HG03565 (cell line): ENCODE results near the gene UBASH3B.
A peak's percentile ranks its signal among the peaks of the same experiment; 100 is the strongest.
"Not testable (repeated sequence)": the region's sequence is repeated elsewhere in the genome, so short reads cannot be mapped to it uniquely, and the experiment has no call there.

ENCODE experiments used
- ATAC-seq: cut with Tn5 transposase; IDR thresholded peaks from one replicate; pipeline ENCODE4 v1.9.1; 2021; ENCODE audit warnings: mild to moderate bottlenecking, moderate library complexity; ENCODE audit not compliant: unreplicated experiment

UBASH3B gene

GRCh38 chr11:122655527-122656072 is at the start of gene UBASH3B:
Gene UBASH3B (plus strand): TSS chr11:122655722. CDS start chr11:122656050, 328 bp downstream.
- ATAC-seq: peak; percentile 79

GRCh38 chr11:122607162-122607561 is 48.4 kb upstream of the UBASH3B start:
- not testable (repeated sequence) for ATAC-seq

GRCh38 chr11:122612123-122612824 is 43.2 kb upstream of the UBASH3B start:
- ATAC-seq: no peak

GRCh38 chr11:122616718-122617117 is 38.8 kb upstream of the UBASH3B start:
- no peak for ATAC-seq

DNA sequence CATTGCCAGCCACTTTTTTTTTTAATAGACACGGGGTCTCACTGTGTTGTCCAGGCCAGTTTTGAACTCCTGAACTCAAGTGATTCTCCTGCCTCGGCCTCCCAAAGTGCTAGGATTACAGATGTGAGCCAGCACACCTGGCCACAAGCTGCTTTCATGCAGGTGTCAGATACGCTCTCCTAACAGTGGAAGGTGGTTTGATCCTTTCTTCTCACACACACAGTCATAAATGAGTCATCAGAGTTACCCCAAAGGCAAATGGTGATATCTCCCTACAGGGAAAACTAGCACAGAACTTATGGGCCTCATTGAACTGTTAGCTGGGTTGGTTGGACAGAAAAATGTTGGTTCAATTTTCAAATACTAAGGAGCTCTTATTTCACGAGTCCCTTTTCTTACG is 38.2 kb upstream of the UBASH3B start:
- no peak for ATAC-seq

- ATAC-seq: no peak
Measured at GRCh38 chr11:122617926-122618325, 37.6 kb upstream of the UBASH3B start.

GRCh38 chr11:122618927-122619326 is 36.6 kb upstream of the UBASH3B start:
- no peak for ATAC-seq

DNA sequence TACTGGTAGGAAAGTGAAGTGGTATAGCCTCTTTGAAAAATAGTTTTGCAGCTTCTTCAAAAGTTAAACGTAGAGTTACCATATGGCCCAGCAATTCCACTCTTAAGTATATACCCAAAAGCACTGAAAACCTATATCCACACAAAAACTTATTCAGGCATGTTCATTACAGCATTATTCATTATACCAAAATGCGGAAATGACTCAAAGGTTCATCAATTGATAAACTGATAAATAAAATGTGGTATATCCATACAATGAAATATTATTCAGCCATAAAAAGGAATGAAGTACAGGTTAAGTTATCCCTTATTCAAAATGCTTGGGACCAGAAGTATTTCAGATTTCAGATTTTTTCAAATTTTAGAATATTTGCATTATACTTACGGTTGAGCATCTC is 35.8 kb upstream of the UBASH3B start:
- no peak for ATAC-seq

- not testable (repeated sequence) for ATAC-seq
Measured at GRCh38 chr11:122625501-122625900, 30.0 kb upstream of the UBASH3B start.

DNA sequence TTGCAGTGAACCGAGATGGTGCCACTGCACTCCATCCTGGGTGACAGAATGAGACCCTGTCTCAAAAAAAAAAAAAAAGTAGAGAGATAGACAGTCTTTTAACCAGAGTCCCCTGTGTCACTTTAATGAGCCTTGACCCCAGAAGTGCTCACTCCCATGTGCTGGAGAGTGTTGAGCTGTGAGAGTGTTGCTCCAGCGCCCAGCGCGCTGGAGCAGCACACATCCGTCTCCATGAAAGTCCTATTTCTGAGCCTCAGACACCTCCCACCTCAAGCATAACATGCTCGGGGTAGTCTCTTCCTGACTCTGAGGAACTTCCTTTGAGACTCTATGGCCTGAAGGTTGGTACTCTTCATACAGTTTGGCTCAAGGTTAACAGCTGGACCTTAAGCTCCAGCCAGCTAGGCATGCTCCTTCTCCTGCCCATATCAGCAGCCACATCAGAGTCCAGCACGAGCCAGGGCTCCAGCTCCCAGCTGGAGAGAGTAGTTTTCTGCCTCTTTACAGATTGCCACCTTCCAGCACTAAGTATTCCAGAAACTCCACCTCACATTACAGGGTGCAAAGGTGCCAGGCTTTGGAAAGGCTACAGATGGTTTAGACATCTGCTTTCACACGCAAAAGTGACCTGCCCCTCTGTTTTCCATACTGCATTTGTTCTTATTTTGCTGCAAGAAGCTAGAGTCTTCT is 29.4 kb upstream of the UBASH3B start:
- no peak for ATAC-seq

DNA sequence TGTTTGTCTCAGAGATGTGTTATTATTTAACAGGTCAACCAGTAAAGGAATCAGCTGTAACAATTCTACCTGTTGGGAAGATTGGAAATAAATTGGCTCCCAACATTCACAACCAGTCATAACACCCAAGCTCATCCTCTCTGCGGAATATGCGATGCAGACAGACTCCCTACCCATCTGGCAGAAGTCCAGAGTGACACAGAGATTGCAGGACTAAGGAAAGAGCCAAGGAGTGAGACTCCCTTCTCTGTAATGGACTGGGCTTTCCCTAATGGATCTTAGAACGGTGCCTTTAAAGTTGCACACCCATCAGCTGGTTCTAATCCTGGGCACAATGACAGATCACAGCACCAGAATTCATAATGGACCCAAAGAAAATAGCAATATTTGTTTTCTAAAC is 27.8 kb upstream of the UBASH3B start:
- ATAC-seq: no peak

- ATAC-seq: no peak
Measured at GRCh38 chr11:122628810-122629555, 26.5 kb upstream of the UBASH3B start.

- ATAC-seq: no peak
Measured at GRCh38 chr11:122632181-122632824, 23.2 kb upstream of the UBASH3B start.

GRCh38 chr11:122633219-122633829 is 22.2 kb upstream of the UBASH3B start:
- ATAC-seq: peak; percentile 57

DNA sequence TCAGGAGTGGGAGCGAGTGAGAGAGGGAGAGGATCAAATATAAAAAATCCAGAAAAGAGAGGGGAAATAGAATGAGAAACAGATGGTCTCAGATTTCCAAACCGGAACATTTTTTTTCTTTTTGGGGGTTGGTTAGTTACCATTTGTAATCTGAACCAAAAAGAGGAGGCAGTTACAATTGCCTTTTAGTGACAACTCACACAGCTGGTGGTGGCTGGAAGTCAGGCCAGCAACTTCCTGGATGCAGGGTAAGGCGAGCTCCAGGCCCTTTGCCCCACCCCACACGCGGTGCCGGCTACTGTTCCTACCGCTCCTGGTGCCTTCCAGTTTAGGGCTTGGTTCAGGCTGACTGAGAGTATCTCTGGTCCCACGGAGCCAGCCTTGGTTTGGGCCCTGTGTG is 21.0 kb upstream of the UBASH3B start:
- ATAC-seq: no peak

DNA sequence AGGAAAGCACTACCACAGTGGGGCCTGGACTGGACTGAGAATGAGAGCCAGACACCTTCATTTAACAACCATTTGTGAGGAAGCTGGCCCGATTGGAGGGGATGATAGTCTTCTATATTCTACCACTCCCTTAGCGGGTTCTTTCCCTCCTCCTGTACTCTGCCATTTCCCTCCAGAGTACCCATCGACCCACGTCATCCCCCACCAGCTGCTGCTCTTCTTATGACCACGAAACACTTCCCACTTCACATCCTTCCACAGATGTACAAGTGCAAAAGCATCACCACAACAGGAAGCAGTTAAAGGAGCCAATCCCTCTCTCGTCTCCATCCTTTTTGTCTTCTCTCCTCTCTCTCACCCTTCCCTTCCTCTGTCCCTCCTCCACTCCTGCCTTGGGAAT is 18.0 kb upstream of the UBASH3B start:
- ATAC-seq: no peak

DNA sequence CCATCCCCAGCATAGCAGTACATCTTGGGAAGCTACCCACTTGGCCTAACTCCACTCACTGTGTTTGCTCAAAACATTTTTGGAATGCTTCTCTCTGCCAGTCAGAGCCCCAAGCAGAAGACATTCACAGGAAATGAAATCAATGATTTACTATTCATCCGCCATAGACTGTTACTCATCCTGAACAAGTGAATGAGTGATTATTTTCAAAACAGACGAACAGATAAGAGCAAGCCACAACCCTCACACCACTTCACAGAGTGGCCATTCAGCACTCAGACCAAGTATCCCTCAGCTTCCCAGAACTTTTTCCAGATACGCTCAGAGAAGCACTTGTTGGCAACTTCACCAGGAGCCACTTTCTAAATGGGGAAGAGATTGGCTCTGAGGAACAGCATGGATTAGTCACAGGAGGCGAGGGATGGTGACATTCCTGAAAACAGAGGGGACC is 13.0 kb upstream of the UBASH3B start:
- no peak for ATAC-seq

DNA sequence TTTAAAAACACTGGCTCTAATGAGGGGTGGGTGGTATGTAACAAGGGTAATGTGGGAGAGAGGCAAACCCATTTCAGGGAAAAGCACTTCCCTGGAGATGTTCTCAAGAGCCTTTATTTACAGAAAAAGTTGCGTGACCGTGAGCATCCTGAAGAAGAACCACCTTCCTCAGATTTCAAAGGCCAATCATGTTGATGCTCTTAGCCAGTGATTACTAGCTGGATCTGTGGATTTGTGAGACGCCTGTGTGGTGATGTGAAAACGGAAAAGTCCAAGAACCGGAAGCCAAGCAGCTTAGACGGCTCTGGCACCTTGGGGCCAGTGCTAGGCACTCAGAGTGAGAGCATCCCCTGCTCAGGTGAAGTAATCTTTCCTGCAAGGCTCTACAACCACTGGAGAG is 12.6 kb upstream of the UBASH3B start:
- no peak for ATAC-seq

DNA sequence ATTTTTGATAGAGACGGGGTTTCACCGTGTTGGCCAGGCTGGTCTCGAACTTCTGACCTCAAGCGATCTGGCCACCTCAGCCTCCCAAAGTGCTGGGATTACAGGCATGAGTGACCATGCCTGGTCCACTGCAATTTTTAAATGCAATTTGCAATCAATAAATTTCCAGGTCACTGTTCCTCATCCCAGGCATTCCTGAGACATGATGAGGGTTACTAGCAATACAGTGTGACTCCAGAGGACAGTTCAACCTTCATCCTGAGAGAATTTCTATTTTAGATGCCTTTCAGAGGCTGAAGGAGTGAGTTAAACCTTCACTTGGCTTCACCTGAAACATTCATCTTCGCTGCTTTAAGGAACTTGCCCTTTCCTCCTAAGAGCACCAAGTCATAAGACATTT is 9.7 kb upstream of the UBASH3B start:
- ATAC-seq: no peak

DNA sequence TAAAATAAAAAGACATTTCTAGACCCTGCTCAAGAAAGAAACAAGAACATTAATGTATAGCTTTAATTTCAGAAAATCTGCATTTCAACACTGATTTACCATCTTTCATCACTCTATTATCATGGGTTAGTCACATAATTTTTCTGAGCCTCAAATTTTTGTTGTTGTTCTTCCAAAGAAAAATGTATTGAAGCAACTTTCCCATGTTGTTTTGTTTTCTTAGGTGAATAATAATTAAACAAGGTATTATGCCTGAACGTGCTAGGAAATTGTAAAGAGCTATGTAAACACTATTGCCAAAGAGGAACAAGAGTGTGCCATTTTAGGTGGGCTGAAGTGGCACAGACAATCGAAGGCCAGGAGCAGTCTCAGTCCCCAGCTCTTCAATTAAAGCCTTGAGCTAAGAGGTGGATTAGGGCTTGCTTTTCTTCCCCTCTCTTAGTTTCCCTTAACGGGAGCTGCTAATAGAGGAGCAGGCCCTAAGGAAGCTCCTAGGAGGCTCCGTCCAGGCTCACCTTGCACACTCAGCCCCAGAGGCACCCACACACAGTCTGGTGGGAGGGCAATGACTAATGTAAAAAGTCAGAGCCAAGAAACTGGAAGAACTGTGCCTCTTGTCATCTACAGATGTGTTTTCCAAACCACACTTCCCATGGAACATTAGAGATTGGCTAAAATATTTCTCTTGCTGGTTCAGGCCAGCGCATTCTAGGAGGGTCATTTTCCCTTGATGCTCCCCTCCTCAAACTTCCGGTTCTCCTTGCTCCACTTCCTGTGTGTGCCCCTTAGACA is 8.8 kb upstream of the UBASH3B start:
- ATAC-seq: no peak
